HFFc6 (cell line): Measurements from ENCODE around the gene MRPS5. TPM values are rescaled to one million over a fixed set of nuclear protein-coding genes. Genes with fewer than 3 reads are reported as not detected.

Experiments used
- DNase-seq: peaks from one replicate; pipeline ENCODE4 v3.0.0-alpha.2; 2018
- H3K27ac Mint-ChIP-seq: 2 replicates; pipeline ENCODE4 v1.8.0; 2020; ENCODE audit warnings: mild to moderate bottlenecking, mixed read lengths
- H3K27me3 Mint-ChIP-seq: 2 replicates; pipeline ENCODE4 v1.8.0; 2021; ENCODE audit warnings: mild to moderate bottlenecking, moderate library complexity, mixed read lengths; ENCODE audit not compliant: insufficient read depth
- H3K36me3 Mint-ChIP-seq: 2 replicates; pipeline ENCODE4 v1.8.0; 2021; ENCODE audit warnings: low read depth, mixed read lengths
- H3K4me1 Mint-ChIP-seq: 2 replicates; pipeline ENCODE4 v1.8.0; 2020; ENCODE audit warnings: low read depth, mixed read lengths
- H3K4me3 Mint-ChIP-seq: 2 replicates; pipeline ENCODE4 v1.8.0; 2020; ENCODE audit warnings: mild to moderate bottlenecking, moderate library complexity, mixed read lengths
- H3K9me3 Mint-ChIP-seq: 2 replicates; pipeline ENCODE4 v1.8.0; 2020; ENCODE audit warnings: mild to moderate bottlenecking, mixed read lengths
- long read RNA-seq: library from polyadenylated mRNA; unstranded; transcript quantifications from one replicate; pipeline ENCODE4 v2.0.0, GENCODE V29; 2019
- total RNA-seq, 6 experiments: library from RNA; stranded (reverse); fragmentation: NEBNext Ultra II Directional; extraction: Animal tissue kit (Norgen Biotek cat#: 25700); gene quantifications; 2 replicates in 1 of 6; 3 replicates in 5 of 6; pipeline ENCODE4 v1.2.3, GENCODE V29; 2021
- TF ChIP-seq, protein P1 (sequence below): fragments of 200-600 bp; sonication (generic); IDR thresholded peaks from 2 replicates; pipeline ENCODE4 v1.5.0; 2021; ENCODE audit warnings: antibody characterized with exemption, mild to moderate bottlenecking

Gene MRPS5
- total RNA-seq = 10 to 100 TPM; 39.8 to 46.0 (median 41.3) TPM
- long read RNA-seq, transcript MRPS5-201 (12 exons, 1,652 nt) = major isoform, 26 of 46 reads
- long read RNA-seq, partial matches to known transcripts = 15 of 46 reads
- long read RNA-seq, other reads (novel, unspliced or antisense) = 3 of 46 reads

DNA sequence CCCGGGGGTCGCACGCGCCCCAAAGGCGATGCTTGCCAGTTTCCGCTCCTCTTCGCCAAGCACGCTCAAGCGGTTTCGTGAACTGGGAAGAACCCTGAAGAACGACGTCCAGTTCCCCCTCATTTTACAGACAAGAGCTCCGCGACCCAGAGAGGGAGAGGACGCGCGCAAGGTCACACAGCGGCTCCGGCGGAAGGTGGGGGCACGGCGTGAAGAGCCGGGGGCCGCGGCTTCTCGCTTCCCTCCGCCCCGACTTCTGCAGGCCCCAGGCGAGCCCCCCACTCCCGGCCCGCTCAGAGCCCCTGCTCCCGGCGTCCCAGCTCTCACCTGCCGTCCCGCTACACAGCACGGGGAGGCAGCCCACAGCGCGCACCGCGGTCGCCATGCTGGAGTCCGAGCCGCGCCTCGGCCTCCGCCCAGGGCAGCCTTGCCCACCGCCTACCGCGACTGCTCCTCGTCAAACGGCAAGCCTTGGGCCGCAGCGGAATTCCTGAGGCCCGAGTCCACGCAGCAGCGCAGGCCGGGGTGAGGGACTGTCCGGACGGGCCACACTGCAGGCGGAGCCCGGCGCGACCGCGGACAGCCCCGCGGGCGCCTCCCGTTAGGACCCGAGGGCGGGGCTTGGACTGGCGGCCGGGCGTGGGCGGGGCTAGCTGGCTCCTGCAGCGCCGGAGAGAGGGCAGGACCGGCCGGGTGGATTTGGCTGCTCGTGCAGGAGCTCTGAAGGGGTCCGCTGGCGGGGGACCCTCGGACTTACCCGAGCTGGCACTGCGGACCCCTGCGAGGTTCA, at the start of gene MRPS5:
MRPS5 (minus strand) TSS at position 402 of the 790 bp plus-strand sequence; CDS start at position 385, 17 bp downstream.
- H3K9me3 Mint-ChIP-seq = no peaks in the 10 kb centered on the region
- H3K27me3 Mint-ChIP-seq = no peaks in the 10 kb centered on the region; the same call in none of the 2 replicates
- H3K27ac Mint-ChIP-seq = peak within 1 kb of the TSS; percentile 92
- peak within 1 kb of the TSS; percentile 96 for H3K4me3 Mint-ChIP-seq
- TF ChIP-seq, protein P1, sequence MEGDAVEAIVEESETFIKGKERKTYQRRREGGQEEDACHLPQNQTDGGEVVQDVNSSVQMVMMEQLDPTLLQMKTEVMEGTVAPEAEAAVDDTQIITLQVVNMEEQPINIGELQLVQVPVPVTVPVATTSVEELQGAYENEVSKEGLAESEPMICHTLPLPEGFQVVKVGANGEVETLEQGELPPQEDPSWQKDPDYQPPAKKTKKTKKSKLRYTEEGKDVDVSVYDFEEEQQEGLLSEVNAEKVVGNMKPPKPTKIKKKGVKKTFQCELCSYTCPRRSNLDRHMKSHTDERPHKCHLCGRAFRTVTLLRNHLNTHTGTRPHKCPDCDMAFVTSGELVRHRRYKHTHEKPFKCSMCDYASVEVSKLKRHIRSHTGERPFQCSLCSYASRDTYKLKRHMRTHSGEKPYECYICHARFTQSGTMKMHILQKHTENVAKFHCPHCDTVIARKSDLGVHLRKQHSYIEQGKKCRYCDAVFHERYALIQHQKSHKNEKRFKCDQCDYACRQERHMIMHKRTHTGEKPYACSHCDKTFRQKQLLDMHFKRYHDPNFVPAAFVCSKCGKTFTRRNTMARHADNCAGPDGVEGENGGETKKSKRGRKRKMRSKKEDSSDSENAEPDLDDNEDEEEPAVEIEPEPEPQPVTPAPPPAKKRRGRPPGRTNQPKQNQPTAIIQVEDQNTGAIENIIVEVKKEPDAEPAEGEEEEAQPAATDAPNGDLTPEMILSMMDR = peak; percentile 14; the same call in 1 of the 2 replicates
- H3K36me3 Mint-ChIP-seq = peaks cover 19% of the 10 kb centered on the region; the same call in 1 of the 2 replicates
- peaks cover 36% of the 10 kb centered on the region for H3K4me1 Mint-ChIP-seq
- DNase-seq = peak; percentile 40

DNA sequence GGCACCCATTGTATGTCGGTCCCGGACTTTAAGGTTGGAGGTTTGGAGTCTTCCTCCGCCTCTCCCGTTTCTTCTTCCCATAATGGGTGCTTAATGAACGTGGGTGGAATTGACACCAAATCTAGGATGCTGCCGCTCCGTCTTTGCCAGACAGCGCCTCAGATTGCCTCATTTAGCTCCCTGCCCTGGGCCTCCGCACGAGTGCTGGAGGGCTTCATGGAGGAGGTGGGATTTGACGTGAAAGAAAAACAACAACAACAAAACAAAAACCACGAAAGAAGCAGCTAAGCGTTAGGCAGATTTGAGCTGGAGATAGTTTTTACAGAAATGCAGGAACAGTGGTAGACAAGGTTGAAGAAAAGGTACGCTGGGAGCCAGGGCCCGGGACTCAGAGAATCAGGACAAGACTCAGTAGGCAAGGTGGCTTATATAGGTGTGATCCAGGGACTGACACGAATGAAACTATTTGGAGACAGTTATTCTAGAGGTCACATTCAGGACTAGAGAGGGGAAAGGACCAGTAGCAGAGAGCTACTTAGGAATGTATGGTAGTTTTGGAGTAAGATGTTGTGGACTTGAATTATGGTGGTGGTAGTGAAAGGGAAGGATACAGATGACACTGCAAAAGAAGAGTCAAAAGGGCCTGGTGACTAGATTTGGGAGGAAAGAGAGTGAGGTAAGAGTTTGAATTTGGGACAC, 44.6 kb upstream of the MRPS5 start:
- no peak for DNase-seq
- peaks cover 23% of the 10 kb centered on the region for H3K4me1 Mint-ChIP-seq
- H3K27me3 Mint-ChIP-seq = no peaks in the 10 kb centered on the region; the same call in 1 of the 2 replicates
- no peaks in the 10 kb centered on the region for H3K9me3 Mint-ChIP-seq
- peak overlapping the region; percentile 97 for H3K27ac Mint-ChIP-seq
- TF ChIP-seq, protein P1 = no peak
- H3K4me3 Mint-ChIP-seq = peak overlapping the region; percentile 99
- H3K36me3 Mint-ChIP-seq = peaks cover 37% of the 10 kb centered on the region

DNA sequence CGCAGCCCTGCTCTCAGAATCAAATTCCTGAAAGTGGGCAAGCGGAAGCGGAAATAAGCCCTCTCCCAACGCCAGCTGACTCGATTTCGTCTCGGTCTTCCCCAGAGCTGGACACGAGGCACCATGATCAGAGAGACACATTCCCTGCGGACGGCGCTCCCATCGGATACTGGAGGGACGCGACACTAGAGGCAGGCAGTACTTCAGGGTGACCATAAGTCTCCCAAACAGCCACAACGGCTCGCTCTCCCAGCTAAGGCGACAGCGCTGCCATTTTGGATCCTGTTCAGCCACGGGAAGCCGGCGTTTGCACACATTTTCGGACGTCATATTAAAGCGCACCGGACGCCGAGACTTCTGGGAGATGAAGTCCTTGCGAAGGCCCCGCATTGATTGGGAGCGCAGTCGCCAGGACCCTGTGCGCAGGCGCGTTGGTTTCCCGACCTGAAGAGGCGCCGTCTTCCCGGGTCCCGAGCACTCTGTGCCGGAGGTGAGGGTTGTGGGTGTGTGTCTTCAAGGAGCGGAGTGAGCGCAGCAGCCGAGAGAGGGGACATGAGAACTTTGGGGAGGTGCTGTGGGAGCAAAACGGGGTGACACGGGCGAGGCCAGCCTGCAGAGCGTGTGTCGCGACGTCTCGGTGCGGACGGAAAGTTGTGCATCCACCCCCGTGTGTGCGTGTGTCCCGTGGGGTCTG, 43.9 kb upstream of the MRPS5 start, which contains the start of gene ZNF2:
ZNF2 (plus strand) TSS at position 439 of the 694 bp plus-strand sequence. CDS start 10,418 bp downstream, outside the sequence.
- Mint-ChIP-seq H3K4me1 (peaks cover 23% of the 10 kb centered on the region), H3K27me3 (no peaks in the 10 kb centered on the region; the same call in 1 of the 2 replicates), H3K27ac (peak within 1 kb of the TSS; percentile 97), H3K9me3 (no peaks in the 10 kb centered on the region), H3K36me3 (peaks cover 37% of the 10 kb centered on the region), H3K4me3 (peak within 1 kb of the TSS; percentile 99)
- peak; percentile 96 for DNase-seq
- TF ChIP-seq, protein P1 = peak; percentile 13; the same call in 1 of the 2 replicates

DNA sequence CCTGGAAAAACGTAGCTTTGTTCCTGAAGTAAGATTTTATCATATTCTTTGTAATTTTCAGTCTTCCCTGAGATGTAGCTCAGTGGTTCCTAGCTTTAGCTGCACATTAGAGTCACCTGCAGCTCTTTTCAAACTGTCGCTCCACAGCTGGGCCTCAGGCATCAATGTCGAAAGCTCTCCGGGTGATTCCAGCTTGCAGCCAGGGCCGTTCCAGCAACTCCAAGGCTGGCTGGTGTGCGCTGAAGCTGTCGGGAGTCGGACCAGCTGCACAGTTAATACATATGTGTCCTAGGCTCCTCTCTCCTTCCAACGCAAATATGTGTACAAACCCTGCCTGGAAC, 43.4 kb upstream of the MRPS5 start:
- H3K4me1 Mint-ChIP-seq = peaks cover 23% of the 10 kb centered on the region
- TF ChIP-seq, protein P1 = no peak
- H3K36me3 Mint-ChIP-seq = peaks cover 37% of the 10 kb centered on the region
- H3K27ac Mint-ChIP-seq = peak overlapping the region; percentile 97
- DNase-seq = no peak
- H3K9me3 Mint-ChIP-seq = no peaks in the 10 kb centered on the region
- H3K27me3 Mint-ChIP-seq = no peaks in the 10 kb centered on the region; the same call in 1 of the 2 replicates
- H3K4me3 Mint-ChIP-seq = peak overlapping the region; percentile 99
